Activated CD4-positive, alpha-beta T cell treated with anti-CD3 and anti-CD28 coated beads, Interleukin-2, Interleukin-4, amounts not matched to agents 100 ng/mL and 50 ng/mL, durations not matched to agents 16 hours and 8 hours (primary cell): Measurements from ENCODE around the gene CFAP97D1.
A peak's percentile ranks its signal among the peaks of the same experiment; 100 is the strongest.

Experiments used
- DNase-seq: peaks from one replicate; pipeline ENCODE4 v3.0.0-alpha.2; 2020; ENCODE audit warnings: low spot score

Gene CFAP97D1

DNA sequence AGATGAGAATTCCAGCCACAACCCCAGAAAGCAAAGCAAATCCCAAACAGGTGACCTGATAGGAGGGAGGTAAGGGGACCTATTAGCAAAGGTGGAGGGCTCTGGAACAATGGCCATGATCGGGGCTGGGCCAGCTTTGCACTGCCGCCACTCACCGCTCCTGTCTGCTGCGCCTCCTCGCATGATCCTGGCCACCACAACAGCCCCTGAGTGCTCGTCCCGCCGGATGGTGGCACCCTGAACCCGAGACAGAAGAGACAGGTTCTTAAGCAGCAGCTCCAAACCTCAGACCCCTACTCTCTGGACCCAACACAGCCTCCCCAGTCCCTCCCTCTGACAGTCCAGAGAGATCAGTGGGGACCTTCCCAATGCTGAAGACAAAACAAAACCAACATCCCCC lies 47.4 kb downstream of the CFAP97D1 start:
- no peak for DNase-seq

DNA sequence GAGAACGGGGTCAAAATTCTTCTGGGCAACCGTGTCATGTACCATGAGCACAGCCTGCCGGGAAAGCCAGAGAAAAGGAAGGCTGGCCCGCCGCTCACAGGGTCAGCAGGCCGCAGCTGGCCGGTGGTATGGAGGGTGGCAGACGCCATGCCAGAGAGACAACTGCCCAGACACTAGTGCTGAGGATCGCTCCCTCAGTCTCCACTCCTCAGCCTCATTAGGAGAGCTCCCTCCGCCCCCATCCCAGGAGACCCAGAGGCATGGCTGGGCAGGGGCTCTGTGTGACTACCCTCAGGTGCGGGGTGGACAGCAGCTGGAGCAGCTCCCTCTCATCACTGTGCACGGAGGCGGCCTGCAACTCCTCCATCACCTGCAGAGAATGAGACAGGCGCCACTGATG lies 49.5 kb downstream of the CFAP97D1 start:
- no peak for DNase-seq

DNA sequence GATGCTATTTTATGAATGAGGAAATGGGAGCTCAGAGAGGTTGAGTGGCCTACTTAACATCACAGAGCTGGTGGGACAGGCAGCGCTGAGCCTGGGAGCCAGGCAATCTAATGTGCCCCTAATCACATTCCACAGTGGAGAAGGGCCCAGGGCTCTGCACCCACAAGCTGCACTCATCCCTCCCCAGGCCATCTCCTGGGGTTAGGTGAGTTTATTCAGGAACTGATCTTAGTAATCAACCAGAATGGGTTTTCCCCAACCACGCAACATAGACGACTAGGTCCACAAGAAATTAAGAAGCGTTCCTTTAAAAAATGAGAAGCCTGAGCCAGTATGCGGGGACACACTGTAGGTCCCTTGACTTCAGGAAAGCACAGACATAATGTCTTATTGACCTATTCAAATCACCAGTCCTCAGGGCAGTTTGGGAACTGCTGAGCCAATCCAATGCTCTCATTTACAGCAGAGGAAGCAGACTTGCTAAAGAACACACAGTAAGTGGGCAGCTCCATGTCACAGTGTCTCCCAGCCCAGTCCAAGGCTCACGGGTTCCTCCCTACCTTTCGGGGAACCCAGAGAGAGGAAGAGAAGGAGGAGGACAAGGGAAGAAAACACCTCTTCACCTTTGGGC lies 50.4 kb downstream of the CFAP97D1 start:
- DNase-seq, result peak; percentile 25

DNA sequence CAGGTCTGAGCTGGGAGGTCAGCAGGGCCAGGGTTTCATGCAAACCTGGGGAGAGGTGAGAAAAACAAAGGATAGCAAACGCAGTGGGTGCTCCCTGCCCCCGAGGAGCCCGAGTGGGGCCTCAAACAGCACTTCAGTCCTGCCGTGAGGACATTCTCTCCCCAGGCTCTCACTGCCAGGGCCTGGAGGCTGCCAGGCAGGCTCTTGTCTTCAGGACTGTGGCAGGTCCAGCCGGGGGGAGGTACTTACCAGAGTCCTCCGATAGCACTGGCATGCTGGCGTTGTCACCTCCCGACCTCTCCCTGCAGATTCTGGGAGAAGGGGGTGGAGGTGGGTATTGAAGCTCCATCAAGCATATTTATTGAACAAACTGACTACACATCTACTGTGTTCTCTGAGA lies 51.4 kb downstream of the CFAP97D1 start:
- DNase-seq, result no peak

DNA sequence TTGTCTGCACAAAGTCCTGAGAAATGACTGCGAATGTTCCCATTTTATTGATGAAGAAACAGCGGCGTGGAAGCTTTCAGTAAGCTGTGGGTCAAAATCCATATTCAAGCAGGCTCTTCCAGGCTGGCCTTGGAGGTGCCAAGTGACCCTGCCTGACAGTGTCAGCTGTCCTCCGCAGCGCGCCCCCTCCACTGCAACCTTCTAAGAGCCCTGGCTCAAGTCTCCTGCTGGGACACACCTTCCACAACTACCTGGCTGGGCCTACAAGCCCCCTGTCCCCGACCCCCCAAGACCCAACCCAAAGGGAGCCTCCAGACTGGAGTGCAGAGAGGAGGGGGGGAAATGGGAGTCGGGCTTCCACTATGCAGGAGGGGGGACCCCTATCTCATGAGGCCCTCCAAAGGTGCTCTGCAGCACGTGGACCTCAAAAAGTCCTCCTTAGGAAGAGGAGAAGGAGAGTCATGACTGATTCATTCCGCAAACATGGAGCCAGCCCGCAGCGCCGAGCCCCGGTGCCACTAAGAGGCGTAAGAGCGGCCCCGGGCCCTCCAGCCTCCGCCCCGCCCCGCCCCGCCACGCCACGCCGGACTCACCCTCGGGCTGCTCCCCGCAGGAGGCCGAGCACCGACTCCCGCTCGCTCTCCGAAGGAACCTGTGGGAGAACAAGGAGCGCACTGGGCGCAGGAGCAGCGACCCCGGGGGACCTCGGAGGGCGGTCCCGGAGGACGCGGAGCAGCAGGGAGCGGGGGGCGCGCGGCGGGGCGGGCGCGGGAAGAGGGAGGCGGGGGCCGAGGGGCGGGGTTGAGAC lies 52.1 kb downstream of the CFAP97D1 start:
- DNase-seq, result no peak

GRCh38 chr17:43832976-43833829 lies 53.0 kb downstream of the CFAP97D1 start, which contains the start of gene MPP3:
Gene MPP3 (minus strand): TSS chr17:43833146. CDS start chr17:43831906, 1,240 bp downstream.
- DNase-seq, result no peak

GRCh38 chr17:43834106-43834505 lies 53.9 kb downstream of the CFAP97D1 start:
- DNase-seq, result no peak
